Body of pancreas (tissue), 4 donors: Measurements from ENCODE around the gene IL34. TPM values are rescaled to one million over a fixed set of nuclear protein-coding genes. Genes with fewer than 3 reads are reported as not detected.
A peak's percentile ranks its signal among the peaks of the same experiment; 100 is the strongest.
"Not testable (repeated sequence)": the region's sequence is repeated elsewhere in the genome, so short reads cannot be mapped to it uniquely, and the experiment has no call there.

Experiments used
- ATAC-seq: fragments of 150-250 bp; one replicate; pipeline ENCODE4 v1.9.1; 2016
- DNase-seq, 4 donors: peaks; one replicate each; pipeline ENCODE4 v3.0.0-alpha.2; 2019
- H3K27ac ChIP-seq, 4 donors: fragments of 200-600 bp; sonication (generic); 1 replicate in 3 of 4; 2 replicates in 1 of 4; pipeline versions ENCODE4 v1.5.1 to v1.6.1; 2016 to 2019; ENCODE audit warnings: mild to moderate bottlenecking in 1 of 4, mixed read lengths in 1 of 4, moderate library complexity in 1 of 4
- H3K27me3 ChIP-seq, 2 donors: fragments of 200-600 bp; sonication (generic); one replicate each; pipeline ENCODE4 v1.6.0; 2016; ENCODE audit warnings: mild to moderate bottlenecking in 1 of 2
- H3K36me3 ChIP-seq, 2 donors: fragments of 200-600 bp; sonication (generic); replicated peaks in 1 of 2; 2 replicates each; pipeline ENCODE4 v1.5.1; 2016; ENCODE audit warnings: low read depth in 2 of 2; ENCODE audit not compliant: insufficient read depth in 1 of 2
- H3K4me1 ChIP-seq: fragments of 200-600 bp; sonication (generic); one replicate; pipeline ENCODE4 v1.6.0; 2016
- H3K4me3 ChIP-seq, 2 donors: fragments of 200-600 bp; sonication (generic); 1 replicate in 1 of 2; 2 replicates in 1 of 2; pipeline ENCODE4 v1.5.1; 2016 to 2019
- H3K9me3 ChIP-seq, 3 donors: fragments of 200-600 bp; sonication (generic); 1 replicate in 2 of 3; 2 replicates in 1 of 3; pipeline ENCODE4 v1.5.1; 2016
- POLR2A ChIP-seq, 3 donors: fragments of 450-650 bp; IDR thresholded peaks; one replicate each; pipeline ENCODE4 v1.6.1; 2016; ENCODE audit warnings: antibody characterized with exemption in 3 of 3, mild to moderate bottlenecking in 2 of 3
- WGBS, 2 donors: methylation state at CpG; one replicate each; pipeline ENCODE4 v1.1.5; 2017; 5-methylcytosine and 5-hydroxymethylcytosine counted together
- intact Hi-C: fragments of 100-400 bp; cut with DNase I; formaldehyde crosslinking; loops from one replicate; pipeline ENCODE4 v1.15.1; 2023
- total RNA-seq, 2 donors: library from RNA; depleted of rRNA; stranded (reverse); fragments of >200 nt; gene quantifications; one replicate each; pipeline ENCODE4 v1.1.0, GENCODE V29; 2016
- TF ChIP-seq, protein P1 (sequence below), 7 experiments: fragments of 450-650 bp in 4 of 7; fragments of 200-600 bp in 3 of 7; sonication (generic) in 3 of 7; IDR thresholded peaks; one replicate each; pipeline ENCODE4 v1.5.1; 2016 to 2019; ENCODE audit warnings: antibody characterized with exemption in 7 of 7

Gene IL34
- total RNA-seq, 2 donors from 2014 or later: 0.78 to 3.0 TPM

DNA sequence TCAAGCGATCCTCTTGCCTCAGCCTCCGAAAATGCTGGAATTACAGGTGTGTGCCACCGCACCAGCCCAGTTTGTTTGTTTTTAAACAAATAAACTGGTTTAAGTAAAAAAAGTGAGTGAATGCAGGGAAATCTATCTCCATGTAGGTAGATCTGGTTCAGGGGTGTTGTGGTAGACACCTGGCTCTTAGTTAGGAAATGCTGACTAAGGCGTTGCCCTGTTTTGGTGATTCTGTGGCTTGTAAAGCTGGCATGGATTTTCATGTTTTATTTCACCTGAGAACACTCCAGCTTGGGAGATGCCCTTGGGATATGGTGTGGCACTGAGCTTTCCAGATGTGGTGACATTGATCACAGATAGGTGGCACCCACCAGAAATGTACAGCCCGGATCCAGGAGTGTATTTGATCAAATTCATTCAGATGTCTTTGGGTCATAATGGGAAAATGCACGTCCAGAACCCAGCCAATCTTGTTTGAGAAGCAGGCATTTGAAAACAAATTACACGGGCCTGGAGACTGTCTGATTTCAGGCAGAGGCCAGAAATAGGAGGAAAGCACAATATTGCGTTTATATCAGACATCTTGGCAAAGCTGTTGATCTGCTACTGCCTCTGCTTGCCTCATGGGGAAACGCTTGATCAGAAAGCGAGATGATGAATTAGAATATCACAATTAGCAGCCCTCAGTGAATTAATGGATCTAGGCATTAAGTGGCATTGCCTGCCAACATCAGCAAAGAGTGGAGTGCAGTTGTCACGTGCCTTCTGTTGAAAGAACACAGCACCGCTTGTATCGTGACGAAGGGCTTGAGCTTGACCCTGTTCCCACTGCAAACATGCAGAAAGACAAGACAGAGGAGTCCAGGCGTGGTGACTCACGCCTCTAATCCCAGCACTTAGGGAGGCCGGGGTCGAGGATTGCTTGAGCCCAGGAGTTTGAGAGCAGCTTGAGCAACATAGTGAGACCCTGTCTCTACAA is 7.3 kb upstream of the IL34 start:
- Histone ChIP-seq H3K36me3 (no peaks in the 10 kb centered on the region), H3K4me3 (no peak overlapping the region), H3K27ac (no peak overlapping the region), H3K27me3 (no peaks in the 10 kb centered on the region), H3K9me3 (no peaks in the 10 kb centered on the region), H3K4me1 (no peaks in the 10 kb centered on the region)
- no peak for TF ChIP-seq POLR2A (IDR thresholded peaks at IDR 0.05)
- TF ChIP-seq, protein P1, sequence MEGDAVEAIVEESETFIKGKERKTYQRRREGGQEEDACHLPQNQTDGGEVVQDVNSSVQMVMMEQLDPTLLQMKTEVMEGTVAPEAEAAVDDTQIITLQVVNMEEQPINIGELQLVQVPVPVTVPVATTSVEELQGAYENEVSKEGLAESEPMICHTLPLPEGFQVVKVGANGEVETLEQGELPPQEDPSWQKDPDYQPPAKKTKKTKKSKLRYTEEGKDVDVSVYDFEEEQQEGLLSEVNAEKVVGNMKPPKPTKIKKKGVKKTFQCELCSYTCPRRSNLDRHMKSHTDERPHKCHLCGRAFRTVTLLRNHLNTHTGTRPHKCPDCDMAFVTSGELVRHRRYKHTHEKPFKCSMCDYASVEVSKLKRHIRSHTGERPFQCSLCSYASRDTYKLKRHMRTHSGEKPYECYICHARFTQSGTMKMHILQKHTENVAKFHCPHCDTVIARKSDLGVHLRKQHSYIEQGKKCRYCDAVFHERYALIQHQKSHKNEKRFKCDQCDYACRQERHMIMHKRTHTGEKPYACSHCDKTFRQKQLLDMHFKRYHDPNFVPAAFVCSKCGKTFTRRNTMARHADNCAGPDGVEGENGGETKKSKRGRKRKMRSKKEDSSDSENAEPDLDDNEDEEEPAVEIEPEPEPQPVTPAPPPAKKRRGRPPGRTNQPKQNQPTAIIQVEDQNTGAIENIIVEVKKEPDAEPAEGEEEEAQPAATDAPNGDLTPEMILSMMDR (IDR thresholded peaks at IDR 0.05): no peak
- intact Hi-C loops: no loop called here
- DNase-seq: peak in 2 of 4 donors; percentile 31 to 55
- ATAC-seq: no peak
- WGBS, 2 donors: 66 to 68% methylated on average over 17 to 18 of the region's 18 CpGs

DNA sequence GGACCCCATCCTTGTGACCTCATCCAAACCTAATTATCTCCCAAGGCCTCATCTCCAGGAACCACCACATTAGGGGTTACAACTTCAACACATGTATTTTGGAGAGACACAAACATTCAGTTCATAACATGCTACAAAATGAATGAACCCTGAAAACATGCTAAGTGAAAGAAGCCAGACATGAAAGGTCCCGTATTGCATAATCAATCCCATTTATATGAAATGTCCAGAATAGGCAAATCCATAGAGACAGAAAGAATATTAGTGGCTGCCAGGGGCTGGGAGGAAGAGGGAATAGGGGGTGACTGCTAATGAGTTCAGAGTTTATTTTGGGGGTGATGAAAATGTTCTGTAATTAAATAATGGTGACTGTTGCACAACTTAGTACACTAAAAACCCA is 3.7 kb upstream of the IL34 start:
- DNase-seq: no peak
- H3K9me3 ChIP-seq: no peaks in the 10 kb centered on the region
- no peaks in the 10 kb centered on the region for H3K27me3 ChIP-seq
- no peak overlapping the region for H3K4me3 ChIP-seq
- H3K36me3 ChIP-seq: no peaks in the 10 kb centered on the region
- no peak overlapping the region for H3K27ac ChIP-seq
- no peaks in the 10 kb centered on the region for H3K4me1 ChIP-seq
- WGBS, 2 donors: 75 to 96% methylated on average over 1 of the region's 1 CpG
- TF ChIP-seq, protein P1 (IDR thresholded peaks at IDR 0.05): no peak
- TF ChIP-seq POLR2A (IDR thresholded peaks at IDR 0.05): no peak
- ATAC-seq: no peak
- intact Hi-C loops: no loop called here

GRCh38 chr16:70643264-70643663 is 3.1 kb upstream of the IL34 start:
- DNase-seq, H3K4me3 ChIP-seq, H3K4me1 ChIP-seq, ATAC-seq, H3K36me3 ChIP-seq, H3K27me3 ChIP-seq, intact Hi-C loops, H3K9me3 ChIP-seq, H3K27ac ChIP-seq: not testable (repeated sequence)
- 58 to 86% methylated on average over 7 of the region's 7 CpGs for WGBS, 2 donors

DNA sequence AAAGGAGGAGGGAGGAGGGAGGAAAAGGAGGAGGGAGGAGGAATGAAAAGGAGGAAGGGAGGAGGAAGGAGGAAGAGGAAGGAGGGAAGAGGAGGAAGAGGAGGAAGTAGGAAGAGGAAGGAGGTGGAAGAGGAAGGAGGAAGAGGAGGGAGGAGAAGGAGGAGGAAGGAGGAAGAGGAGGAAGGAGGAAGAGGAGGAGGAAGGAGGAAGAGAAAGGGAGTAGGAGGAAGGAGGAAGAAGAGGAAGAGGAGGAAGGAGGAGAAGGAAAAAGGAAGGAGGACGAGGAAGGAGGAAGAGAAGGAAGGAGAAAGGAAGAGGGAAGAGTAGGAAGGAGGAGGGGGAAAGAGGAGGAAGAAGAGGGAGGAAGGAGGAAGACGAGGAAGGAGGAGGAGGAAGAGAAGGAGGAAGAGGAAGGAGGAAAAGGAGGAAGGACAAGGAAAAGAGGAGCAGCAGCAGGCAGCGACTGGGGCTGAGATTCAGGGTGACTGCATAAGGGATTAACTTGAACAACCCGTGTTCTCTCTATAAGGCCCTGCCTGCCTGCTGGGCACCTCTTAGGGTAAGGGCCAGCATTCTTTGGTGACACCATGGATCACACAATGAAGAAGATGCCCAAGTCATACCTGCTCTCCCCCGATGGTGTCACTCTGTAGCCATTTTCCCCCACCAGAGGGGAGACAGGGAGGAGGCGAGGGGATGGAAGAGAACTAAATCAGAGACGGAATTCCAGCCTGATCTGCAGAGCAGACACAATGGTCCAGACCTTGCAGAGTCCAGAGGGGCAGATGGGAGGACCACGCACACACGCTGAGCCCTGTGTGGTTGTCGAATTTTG is 1.4 kb upstream of the IL34 start:
- Histone ChIP-seq H3K4me3 (no peak overlapping the region), H3K9me3 (no peaks in the 10 kb centered on the region), H3K4me1 (no peaks in the 10 kb centered on the region), H3K27ac (no peak overlapping the region), H3K27me3 (no peaks in the 10 kb centered on the region), H3K36me3 (no peaks in the 10 kb centered on the region)
- no peak for TF ChIP-seq POLR2A (IDR thresholded peaks at IDR 0.05)
- TF ChIP-seq, protein P1 (IDR thresholded peaks at IDR 0.05): no peak
- DNase-seq: no peak
- ATAC-seq: no peak
- WGBS, 2 donors: 66 to 81% methylated on average over 9 to 10 of the region's 10 CpGs
- intact Hi-C loops: no loop called here
